COLO668 (cell line): ENCODE measurements around the gene SRBD1.

Experiments used
- DNase-seq: peaks from one replicate; lab custom pipeline; 2025; ENCODE audit not compliant: unreplicated experiment; lab: John Stamatoyannopoulos, UW

Gene SRBD1

GRCh38 chr2:45477546-45477945 lies 133.5 kb downstream of the SRBD1 start:
- no peak for DNase-seq

- DNase-seq: no peak
Measured at GRCh38 chr2:45470531-45470930, 140.5 kb downstream of the SRBD1 start.

GRCh38 chr2:45469314-45470099 lies 141.6 kb downstream of the SRBD1 start:
- no peak for DNase-seq

GRCh38 chr2:45468279-45468678 lies 142.8 kb downstream of the SRBD1 start:
- no peak for DNase-seq

- DNase-seq: no peak
Measured at GRCh38 chr2:45466053-45466452, 145.0 kb downstream of the SRBD1 start.

DNA sequence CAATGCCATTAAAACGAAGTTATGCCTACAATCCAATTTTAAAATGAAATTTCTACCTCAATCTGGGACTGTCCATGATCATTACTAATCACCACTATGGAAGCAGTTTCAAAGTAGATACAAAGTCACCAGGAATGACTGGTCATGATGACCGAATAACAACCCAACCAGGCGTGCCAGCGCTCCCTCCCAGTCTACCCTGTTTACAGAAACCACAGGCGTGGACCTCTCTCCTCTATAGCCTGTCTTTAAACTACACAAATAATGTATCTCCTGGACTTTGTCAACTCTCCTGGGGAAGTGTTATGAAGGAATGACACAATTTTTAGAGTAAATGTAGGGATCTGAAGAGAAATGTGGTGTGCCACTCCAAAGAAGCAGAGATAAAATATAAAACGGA lies 150.2 kb downstream of the SRBD1 start:
- DNase-seq: no peak

DNA sequence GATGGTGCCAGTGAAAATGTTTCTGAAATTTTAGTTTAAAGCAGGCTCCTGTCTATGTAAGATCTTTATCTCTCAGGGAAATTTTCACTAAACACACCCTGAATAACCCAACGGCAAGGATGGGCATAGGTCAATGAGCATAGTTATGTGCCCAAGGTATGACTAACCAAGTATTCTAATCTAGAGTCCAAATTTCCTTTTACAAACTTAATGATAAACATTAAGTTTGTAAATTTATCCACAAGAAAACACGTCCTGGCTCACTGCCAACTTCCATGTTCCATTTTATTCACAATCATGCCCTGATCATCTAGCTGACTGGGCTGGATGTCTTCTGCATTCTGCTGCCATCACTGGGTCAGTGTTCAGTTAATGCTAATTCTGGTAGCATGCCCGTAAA lies 151.2 kb downstream of the SRBD1 start:
- no peak for DNase-seq

DNA sequence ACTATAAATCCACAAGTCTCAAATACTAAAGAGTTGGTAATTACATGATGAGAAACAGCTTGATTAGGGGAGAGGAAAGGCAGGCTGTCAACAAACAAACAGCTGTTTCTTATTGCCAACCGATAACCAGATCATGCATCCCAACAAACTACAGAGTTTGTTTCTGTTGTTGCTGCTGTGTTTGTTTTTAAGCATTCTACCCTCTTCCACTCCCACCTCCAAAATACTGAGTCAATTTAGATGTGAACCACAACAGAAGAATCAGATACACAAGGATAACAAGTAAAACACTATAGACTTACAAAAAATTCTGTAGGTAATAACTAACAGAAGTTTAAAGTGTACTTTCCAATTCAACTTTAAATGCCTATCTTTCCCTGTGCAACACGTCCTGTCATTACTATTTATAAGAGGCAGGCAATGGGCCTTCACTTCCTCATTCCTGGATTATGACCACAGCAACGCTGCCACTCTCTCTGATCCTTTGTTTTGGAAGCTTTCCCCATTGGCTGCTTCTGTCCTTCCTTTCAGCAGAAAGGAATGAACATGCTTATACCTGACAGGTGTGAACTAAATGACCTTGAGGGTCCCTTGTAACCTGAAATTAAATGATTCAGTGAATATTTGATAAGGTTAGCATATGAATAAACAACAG lies 152.0 kb downstream of the SRBD1 start:
- DNase-seq: peak; percentile 16

DNA sequence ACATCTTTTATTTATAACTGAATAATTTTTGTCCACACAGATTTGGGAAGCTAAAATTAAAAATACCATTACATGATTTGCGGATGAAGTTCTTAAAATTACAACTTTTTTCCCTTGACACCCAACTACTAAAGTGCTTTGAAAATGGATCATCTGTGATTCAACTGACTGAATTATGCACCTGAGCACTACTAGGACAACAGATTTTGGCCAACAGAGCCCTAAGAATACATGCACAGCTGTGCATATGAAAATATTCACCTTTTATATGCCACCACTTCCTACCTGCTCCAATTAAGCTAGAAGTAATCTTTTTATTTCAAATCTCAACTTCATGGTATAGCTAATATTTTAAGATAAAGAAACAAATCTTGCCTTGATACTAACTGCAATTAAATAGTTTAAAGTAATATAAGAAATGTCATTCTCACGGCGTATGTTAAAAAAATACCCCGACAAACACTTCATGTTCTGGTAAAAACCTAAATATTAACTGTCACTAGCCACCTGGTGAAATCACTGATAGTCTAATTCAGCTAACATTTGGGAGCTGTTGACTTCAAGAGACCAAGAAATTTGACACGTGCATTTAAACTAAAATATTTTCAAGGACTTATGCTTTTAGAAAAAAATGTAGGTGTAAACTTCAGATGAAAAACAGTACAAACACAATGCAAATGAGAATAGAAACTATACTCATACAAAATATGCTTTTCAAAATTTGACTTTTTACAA lies 153.7 kb downstream of the SRBD1 start:
- no peak for DNase-seq

- no peak for DNase-seq
Measured at GRCh38 chr2:45452866-45453265, 158.2 kb downstream of the SRBD1 start.

GRCh38 chr2:45450634-45451033 lies 160.4 kb downstream of the SRBD1 start:
- DNase-seq: no peak

GRCh38 chr2:45448217-45448616 lies 162.8 kb downstream of the SRBD1 start:
- DNase-seq: no peak

- DNase-seq: no peak
Measured at GRCh38 chr2:45446016-45446415, 165.1 kb downstream of the SRBD1 start.

- no peak for DNase-seq
Measured at GRCh38 chr2:45445037-45445436, 166.0 kb downstream of the SRBD1 start.

DNA sequence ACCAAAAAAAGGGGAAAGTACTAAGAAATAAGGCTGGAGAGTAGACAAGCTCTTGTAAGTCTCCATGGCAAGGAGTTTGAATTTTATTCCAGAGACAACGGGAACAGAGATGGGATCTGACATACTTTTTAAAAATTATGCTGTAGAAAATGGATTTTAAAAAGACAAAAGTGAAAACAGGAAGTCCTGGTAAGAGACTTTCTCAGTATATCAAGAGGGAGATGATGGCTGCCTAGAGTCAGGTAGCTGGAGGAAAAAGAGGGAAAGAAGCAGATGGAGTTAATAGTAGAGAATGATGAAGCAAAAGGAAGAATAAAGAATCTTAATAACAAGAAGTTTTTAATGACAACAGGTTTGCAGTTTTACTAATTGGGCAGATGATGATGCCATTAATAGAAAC lies 168.1 kb downstream of the SRBD1 start:
- no peak for DNase-seq

DNA sequence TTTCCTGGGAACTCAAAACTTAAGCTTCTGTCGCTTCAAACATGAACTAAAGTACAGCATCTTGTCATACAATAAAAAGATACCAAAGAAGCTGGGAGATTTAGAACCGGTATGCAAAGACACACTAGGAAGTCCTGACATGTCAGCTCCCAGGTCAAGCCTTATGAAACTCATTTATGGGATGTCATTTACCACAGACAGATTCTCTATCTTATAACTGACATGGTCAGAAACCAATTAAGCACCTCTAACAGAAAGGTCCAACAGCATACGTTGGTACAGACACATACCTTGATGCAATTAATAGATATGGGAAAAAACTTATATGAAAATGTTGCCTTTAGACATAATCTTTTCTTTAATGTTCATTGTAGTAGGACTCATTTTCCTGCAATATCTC lies 169.0 kb downstream of the SRBD1 start:
- no peak for DNase-seq

- DNase-seq: no peak
Measured at GRCh38 chr2:45441571-45441970, 169.5 kb downstream of the SRBD1 start.

GRCh38 chr2:45439788-45440773 lies 171.0 kb downstream of the SRBD1 start:
- peak; percentile 5 for DNase-seq

DNA sequence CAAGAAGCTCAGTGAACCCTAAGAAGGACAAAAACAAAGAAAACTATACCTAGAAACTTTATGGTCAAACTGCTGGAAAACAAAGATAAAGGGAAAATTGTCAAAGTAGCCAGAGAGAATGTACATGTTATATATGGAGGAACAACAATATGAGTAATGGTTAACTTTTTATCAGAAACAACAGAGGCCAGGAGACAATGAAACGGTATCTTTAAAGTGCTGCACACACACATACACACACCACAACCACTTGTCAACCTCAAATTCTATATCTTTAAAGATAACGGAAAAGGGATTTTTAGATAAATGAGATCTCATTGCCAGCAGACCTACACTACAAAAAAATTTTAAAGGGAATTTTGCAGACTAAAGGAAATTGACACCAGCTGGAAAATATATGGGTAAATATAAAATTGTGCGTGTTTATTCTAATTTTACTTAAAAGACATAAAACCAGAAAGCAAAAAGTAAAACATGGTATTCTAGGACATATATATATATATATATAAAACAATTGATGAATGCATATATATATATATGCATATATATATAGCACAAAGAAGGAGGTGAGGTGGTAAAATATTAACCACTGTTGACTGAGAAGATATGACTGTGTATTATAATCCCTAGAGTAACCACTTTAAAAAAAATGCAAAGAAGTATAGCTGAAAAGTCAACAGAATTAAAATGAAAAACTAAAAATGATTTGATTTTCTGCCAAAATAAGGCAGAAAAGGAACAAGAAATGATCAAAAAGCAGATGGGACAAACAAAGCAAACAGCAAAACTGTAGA lies 172.0 kb downstream of the SRBD1 start:
- DNase-seq: no peak

DNA sequence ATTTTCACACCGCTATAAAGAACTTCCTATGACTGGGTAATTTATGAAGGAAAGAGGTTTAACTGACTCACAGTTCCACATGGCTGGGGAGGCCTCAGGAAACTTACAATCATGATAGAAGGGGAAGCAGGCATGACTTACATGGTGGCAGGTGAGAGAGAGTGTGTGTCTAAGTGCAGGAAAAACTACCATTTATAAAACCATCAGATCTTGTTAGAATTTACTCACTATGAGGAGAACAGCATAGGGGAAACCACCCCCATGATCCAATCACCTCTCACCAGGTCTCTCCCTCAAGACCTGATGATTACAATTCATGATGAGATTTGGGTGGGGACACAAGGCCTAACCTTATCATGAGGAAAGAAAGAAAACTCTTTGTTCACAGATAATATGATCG lies 174.6 kb downstream of the SRBD1 start:
- DNase-seq: no peak
